Caco-2 (cell line): Measurements from ENCODE around the gene MLIP. TPM values are rescaled to one million over a fixed set of nuclear protein-coding genes. Genes with fewer than 3 reads are reported as not detected.

Experiments used
- BruUV-seq: library from RNA; stranded (reverse); fragments of 400-500 nt; replicated peaks from 2 replicates; lab custom pipeline; 2021; lab: Mats Ljungman, UMichigan
- CTCF ChIA-PET: fragments of 300-600 bp; sonication (Branson Sonifier 250); formaldehyde crosslinking; loops from one replicate; lab custom pipeline; 2022; ENCODE audit warnings: antibody characterized with exemption; lab: Charles Lee
- POLR2A ChIA-PET: fragments of 300-600 bp; sonication (Branson Sonifier 250); formaldehyde crosslinking; loops from one replicate; lab custom pipeline; 2022; ENCODE audit warnings: antibody characterized with exemption; lab: Charles Lee
- DNase-seq, 2 experiments: peaks; one replicate each; pipeline versions ENCODE4 v3.0.0 to v3.0.0-alpha.2; 2020 to 2022
- H3K27me3 ChIP-seq: replicated peaks from 2 replicates; pipeline ENCODE4 v1.6.0; 2011; ENCODE audit warnings: low read length; ENCODE audit not compliant: control insufficient read depth, insufficient read depth
- H3K36me3 ChIP-seq: 2 replicates; pipeline ENCODE4 v1.5.1; 2011; ENCODE audit warnings: low read length; ENCODE audit not compliant: control insufficient read depth, insufficient read depth
- H3K4me1 ChIP-seq: fragments of 250-450 bp; sonication (Bioruptor Pico); 2 replicates; pipeline ENCODE4 v1.5.1; 2020; ENCODE audit warnings: mild to moderate bottlenecking
- H3K4me3 ChIP-seq: 2 replicates; pipeline ENCODE4 v1.5.1; 2011; ENCODE audit warnings: low read depth, mild to moderate bottlenecking, control low read depth, low read length
- H3K9me3 ChIP-seq: fragments of 250-450 bp; sonication (Bioruptor Pico); 2 replicates; pipeline ENCODE4 v1.5.1; 2020; ENCODE audit warnings: mild to moderate bottlenecking, moderate library complexity
- H3K27ac Mint-ChIP-seq: one replicate; pipeline ENCODE4 v1.8.0; 2022; ENCODE audit warnings: mixed read lengths; ENCODE audit not compliant: unreplicated experiment
- H3K27me3 Mint-ChIP-seq: one replicate; pipeline ENCODE4 v1.8.0; 2022; ENCODE audit warnings: mixed read lengths; ENCODE audit not compliant: insufficient read depth, unreplicated experiment
- H3K36me3 Mint-ChIP-seq: one replicate; pipeline ENCODE4 v1.8.0; 2022; ENCODE audit warnings: mild to moderate bottlenecking, mixed read lengths; ENCODE audit not compliant: insufficient read depth, unreplicated experiment
- H3K4me1 Mint-ChIP-seq: one replicate; pipeline ENCODE4 v1.8.0; 2022; ENCODE audit warnings: low read depth, mixed read lengths; ENCODE audit not compliant: unreplicated experiment
- H3K4me3 Mint-ChIP-seq: one replicate; pipeline ENCODE4 v1.8.0; 2022; ENCODE audit warnings: mild to moderate bottlenecking, moderate library complexity, mixed read lengths; ENCODE audit not compliant: unreplicated experiment
- H3K9me3 Mint-ChIP-seq: one replicate; pipeline ENCODE4 v1.8.0; 2022; ENCODE audit warnings: mixed read lengths; ENCODE audit not compliant: unreplicated experiment
- intact Hi-C: fragments of 100-400 bp; cut with micrococcal nuclease; formaldehyde crosslinking; loops from one replicate; pipeline ENCODE4 v1.10.0; 2022; ENCODE audit not compliant: unreplicated experiment
- total RNA-seq: library from RNA; stranded (reverse); gene quantifications from 2 replicates; pipeline ENCODE4 v1.2.3, GENCODE V29; 2022
- TF ChIP-seq, protein P1 (sequence below), 2 experiments: fragments of 200-600 bp in 1 of 2; IDR thresholded peaks; 1 replicate in 1 of 2; 2 replicates in 1 of 2; pipeline versions ENCODE4 v1.5.1 to v1.8.0; 2011 to 2022; ENCODE audit warnings: antibody characterized with exemption in 1 of 2, control low read depth in 1 of 2, inconsistent platforms in 1 of 2, low read depth in 1 of 2, low read length in 1 of 2, mild to moderate bottlenecking in 1 of 2, moderate library complexity in 1 of 2; ENCODE audit not compliant: insufficient read depth in 1 of 2, severe bottlenecking in 1 of 2, unreplicated experiment in 1 of 2

MLIP gene
- total RNA-seq, 1 experiment from 2014 or later: 0.88 TPM

- DNase-seq: no peak
- Mint-ChIP-seq H3K27ac (no peak overlapping the region), H3K27me3 (no peaks in the 10 kb centered on the region), H3K4me3 (no peak overlapping the region), H3K36me3 (no peaks in the 10 kb centered on the region), H3K9me3 (no peaks in the 10 kb centered on the region), H3K4me1 (no peaks in the 10 kb centered on the region)
- TF ChIP-seq, protein P1, sequence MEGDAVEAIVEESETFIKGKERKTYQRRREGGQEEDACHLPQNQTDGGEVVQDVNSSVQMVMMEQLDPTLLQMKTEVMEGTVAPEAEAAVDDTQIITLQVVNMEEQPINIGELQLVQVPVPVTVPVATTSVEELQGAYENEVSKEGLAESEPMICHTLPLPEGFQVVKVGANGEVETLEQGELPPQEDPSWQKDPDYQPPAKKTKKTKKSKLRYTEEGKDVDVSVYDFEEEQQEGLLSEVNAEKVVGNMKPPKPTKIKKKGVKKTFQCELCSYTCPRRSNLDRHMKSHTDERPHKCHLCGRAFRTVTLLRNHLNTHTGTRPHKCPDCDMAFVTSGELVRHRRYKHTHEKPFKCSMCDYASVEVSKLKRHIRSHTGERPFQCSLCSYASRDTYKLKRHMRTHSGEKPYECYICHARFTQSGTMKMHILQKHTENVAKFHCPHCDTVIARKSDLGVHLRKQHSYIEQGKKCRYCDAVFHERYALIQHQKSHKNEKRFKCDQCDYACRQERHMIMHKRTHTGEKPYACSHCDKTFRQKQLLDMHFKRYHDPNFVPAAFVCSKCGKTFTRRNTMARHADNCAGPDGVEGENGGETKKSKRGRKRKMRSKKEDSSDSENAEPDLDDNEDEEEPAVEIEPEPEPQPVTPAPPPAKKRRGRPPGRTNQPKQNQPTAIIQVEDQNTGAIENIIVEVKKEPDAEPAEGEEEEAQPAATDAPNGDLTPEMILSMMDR (IDR thresholded peaks at IDR 0.05; ENCODE audit: insufficient read depth in 1 of 2, low read depth in 1 of 2, low read length in 1 of 2, severe bottlenecking in 1 of 2, unreplicated experiment in 1 of 2): no peak
- ChIA-PET POLR2A (no interaction called here), CTCF (no interaction called here)
- no TSS peak for BruUV-seq
- Histone ChIP-seq H3K9me3 (no peaks in the 10 kb centered on the region), H3K4me3 (no peak overlapping the region), H3K4me1 (no peaks in the 10 kb centered on the region), H3K36me3 (no peaks in the 10 kb centered on the region), H3K27me3 (0 out of 2 replicates have a peak, but pooled peaks cover 2% of the 10 kb centered on the region)
- intact Hi-C loops: no loop called here
Measured at GRCh38 chr6:54070025-54070424, 41.2 kb upstream of the MLIP start.

DNA sequence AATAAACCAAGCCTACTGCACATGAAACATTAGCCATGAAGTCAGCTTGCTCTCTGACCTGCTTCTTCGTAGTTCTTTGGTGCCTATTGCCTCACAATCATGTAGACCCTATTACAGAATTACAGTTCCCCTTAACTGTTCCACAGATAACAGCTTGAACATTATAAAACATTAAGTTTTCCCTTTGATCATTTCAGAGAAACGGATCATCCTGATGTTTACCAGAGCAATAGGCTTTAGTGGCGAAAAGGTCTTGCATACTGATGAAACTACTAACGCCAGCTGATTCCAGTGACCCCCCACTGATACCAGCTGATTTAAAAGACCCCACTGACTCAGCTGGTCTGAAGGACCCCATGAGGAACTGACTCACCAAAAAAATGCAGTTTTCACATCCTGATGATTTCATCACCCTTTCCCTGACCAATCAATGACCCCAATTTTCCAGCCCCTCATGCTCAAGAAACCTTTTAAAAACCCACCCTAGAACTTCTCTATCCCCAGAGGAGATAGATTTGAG is 39.4 kb upstream of the MLIP start:
- no peak for DNase-seq
- H3K4me1 Mint-ChIP-seq: no peaks in the 10 kb centered on the region
- H3K27ac Mint-ChIP-seq: no peak overlapping the region
- H3K36me3 Mint-ChIP-seq: no peaks in the 10 kb centered on the region
- CTCF ChIA-PET: no interaction called here
- Histone ChIP-seq H3K9me3 (no peaks in the 10 kb centered on the region), H3K4me1 (no peaks in the 10 kb centered on the region), H3K27me3 (0 out of 2 replicates have a peak, but pooled peaks cover 2% of the 10 kb centered on the region), H3K36me3 (no peaks in the 10 kb centered on the region), H3K4me3 (no peak overlapping the region)
- BruUV-seq: no TSS peak
- H3K9me3 Mint-ChIP-seq: no peaks in the 10 kb centered on the region
- no peaks in the 10 kb centered on the region for H3K27me3 Mint-ChIP-seq
- TF ChIP-seq, protein P1 (IDR thresholded peaks at IDR 0.05; ENCODE audit: insufficient read depth in 1 of 2, low read depth in 1 of 2, low read length in 1 of 2, severe bottlenecking in 1 of 2, unreplicated experiment in 1 of 2): no peak
- POLR2A ChIA-PET: no interaction called here
- intact Hi-C loops: no loop called here
- H3K4me3 Mint-ChIP-seq: no peak overlapping the region

- Histone ChIP-seq H3K4me3 (no peak overlapping the region), H3K4me1 (no peaks in the 10 kb centered on the region), H3K9me3 (no peaks in the 10 kb centered on the region), H3K36me3 (no peaks in the 10 kb centered on the region), H3K27me3 (0 out of 2 replicates have a peak, but pooled peaks cover under 1% of the 10 kb centered on the region)
- Mint-ChIP-seq H3K27ac (no peak overlapping the region), H3K4me1 (no peaks in the 10 kb centered on the region), H3K4me3 (no peak overlapping the region), H3K9me3 (no peaks in the 10 kb centered on the region), H3K27me3 (no peaks in the 10 kb centered on the region), H3K36me3 (no peaks in the 10 kb centered on the region)
- DNase-seq: no peak
- TF ChIP-seq, protein P1 (IDR thresholded peaks at IDR 0.05; ENCODE audit: insufficient read depth in 1 of 2, low read depth in 1 of 2, low read length in 1 of 2, severe bottlenecking in 1 of 2, unreplicated experiment in 1 of 2): no peak
- ChIA-PET CTCF (no interaction called here), POLR2A (no interaction called here)
- intact Hi-C loops: no loop called here
- no TSS peak for BruUV-seq
Measured at GRCh38 chr6:54072635-54073313, 38.5 kb upstream of the MLIP start.
